GM12874 (cell line): Measurements from ENCODE around the gene PON3.

Experiments used
- TF ChIP-seq, protein P1 (sequence below): IDR thresholded peaks from 2 replicates; pipeline ENCODE4 v1.5.1; 2011; ENCODE audit warnings: low read depth, mild to moderate bottlenecking, control low read depth, low read length, moderate library complexity; ENCODE audit not compliant: insufficient read depth

PON3 gene

DNA sequence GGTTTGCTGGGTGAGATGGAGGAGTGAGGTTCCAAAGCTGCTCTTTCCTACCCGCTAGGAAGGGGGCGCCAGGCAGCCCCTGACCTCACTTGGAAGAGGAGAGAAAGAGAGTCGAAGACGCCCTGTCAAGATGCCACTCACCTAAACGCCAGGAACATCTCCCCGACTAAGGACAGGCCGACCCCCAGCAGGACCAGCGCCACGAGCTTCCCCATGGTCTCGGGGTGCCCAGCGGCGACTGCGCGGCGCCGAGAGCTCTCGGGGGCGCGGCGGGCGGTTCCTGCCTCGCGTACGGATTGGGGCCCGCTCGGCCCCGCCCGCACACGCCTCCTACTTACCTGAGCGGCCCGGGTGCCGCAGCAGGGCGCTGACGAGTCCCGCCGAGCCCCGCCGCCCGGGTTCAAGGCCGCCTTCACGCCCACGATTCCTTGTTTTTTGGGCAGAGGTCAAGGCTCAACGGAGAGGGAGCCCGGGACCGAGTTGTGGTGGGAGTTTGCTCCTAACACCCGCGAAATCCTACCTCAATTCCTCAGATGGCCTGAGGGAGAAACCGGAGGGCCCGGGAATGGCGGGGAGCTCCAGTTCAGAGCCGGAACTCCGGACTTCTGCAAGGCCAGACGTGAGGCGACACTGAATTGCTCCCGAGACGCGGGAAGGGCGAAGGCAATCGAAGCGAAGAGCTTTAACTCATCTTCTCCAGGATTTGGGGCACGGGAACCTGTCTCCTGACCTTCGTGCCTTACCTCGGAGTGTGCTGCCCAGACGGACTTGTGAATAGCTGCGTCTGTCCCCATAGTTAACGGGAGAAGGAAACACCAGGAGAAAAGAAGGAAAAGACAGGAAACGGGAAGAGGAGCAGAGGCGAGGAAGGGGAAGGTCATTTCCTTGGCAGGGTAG lies at the start of gene PON3:
Gene PON3, minus strand, starts transcription at position 240 of the 897 bp plus-strand sequence. Its CDS starts 25 bp downstream, at position 215.
- TF ChIP-seq, protein P1, sequence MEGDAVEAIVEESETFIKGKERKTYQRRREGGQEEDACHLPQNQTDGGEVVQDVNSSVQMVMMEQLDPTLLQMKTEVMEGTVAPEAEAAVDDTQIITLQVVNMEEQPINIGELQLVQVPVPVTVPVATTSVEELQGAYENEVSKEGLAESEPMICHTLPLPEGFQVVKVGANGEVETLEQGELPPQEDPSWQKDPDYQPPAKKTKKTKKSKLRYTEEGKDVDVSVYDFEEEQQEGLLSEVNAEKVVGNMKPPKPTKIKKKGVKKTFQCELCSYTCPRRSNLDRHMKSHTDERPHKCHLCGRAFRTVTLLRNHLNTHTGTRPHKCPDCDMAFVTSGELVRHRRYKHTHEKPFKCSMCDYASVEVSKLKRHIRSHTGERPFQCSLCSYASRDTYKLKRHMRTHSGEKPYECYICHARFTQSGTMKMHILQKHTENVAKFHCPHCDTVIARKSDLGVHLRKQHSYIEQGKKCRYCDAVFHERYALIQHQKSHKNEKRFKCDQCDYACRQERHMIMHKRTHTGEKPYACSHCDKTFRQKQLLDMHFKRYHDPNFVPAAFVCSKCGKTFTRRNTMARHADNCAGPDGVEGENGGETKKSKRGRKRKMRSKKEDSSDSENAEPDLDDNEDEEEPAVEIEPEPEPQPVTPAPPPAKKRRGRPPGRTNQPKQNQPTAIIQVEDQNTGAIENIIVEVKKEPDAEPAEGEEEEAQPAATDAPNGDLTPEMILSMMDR, result peak; percentile 70

DNA sequence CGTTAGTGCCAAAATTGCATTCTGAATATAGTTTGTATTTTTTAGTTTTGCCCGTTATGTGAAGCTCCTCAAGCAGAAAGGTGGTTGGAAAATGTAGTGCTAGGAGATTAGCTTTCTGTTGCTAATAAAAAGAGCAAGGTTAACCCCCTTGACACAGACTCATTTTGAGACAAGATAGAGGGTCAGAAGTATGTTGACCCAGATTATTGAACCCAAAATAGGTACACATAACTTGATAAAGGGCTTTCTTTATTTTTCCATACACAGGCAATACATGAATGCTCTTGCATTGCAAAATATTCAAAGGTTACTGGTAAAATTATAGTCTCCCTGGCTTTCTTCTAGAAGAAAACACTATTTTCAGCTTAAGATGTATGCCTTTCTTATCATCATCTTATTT lies 48.6 kb upstream of the PON3 start:
- TF ChIP-seq, protein P1, result no peak

DNA sequence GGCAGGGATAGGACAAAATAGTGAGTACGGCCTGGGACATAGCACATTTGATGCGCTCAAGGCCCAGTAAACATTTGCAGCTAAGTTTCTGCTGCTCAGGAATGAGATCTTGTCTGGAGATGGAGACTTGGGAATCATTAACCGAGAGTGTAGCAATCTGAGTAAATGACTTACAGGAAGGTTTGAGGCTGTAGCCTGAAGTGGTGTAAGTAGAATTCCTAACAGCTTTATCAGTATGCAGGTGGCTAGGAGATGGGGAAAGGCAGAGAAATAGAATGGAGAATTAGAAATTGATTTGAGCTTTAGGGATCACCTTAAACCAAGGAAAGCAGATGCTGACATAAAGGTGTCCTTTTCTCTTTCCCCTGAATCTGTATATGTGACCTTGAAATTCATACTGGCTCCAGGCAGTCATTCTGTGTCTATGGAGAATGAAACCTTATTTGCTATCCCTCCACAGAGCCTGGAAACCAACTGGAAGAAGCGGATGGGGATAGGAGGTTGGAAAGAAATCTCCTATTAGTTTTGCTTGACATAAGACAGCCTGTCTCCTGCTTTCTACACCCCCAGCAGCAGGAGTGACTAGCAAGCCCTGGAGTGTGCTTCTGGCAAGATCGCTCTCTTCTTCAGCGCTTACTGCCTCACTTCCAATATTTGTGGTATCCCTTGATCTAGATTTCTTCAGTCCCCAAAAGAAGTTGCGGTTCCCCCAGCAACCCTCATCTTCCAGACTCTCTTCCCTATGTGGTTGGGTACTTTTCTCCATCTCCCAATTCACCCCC lies 45.1 kb upstream of the PON3 start:
- TF ChIP-seq, protein P1, result no peak

DNA sequence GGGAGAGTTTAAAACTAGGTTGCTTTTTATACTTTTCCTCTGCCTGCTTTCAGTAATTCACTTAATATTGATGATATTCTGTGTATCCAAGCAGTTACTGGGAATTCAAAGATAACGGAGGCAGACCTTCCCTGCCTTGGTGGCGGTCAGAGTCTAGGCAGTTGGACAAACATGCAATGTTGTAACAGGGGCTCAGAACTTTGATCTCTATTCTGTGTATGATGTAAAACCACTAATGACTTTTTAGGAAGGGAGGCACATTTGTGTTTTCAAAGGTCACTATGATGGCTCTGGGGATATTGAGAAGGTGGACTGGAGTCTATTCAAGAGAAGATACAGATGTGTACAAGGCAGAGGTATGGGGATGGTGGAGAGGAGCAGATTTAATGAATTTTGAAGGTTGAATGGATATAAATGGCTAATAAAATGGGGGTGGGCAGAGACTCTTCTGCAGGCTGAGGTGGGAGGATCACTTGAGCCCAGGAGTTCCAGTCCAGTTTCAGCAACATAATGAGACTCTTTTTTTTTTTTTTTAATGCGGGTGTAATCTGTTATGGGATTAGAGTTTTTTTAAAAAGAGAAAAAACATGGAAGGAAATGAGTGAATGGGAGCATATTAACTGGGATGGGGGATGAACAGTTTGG lies 44.3 kb upstream of the PON3 start:
- TF ChIP-seq, protein P1, result no peak

DNA sequence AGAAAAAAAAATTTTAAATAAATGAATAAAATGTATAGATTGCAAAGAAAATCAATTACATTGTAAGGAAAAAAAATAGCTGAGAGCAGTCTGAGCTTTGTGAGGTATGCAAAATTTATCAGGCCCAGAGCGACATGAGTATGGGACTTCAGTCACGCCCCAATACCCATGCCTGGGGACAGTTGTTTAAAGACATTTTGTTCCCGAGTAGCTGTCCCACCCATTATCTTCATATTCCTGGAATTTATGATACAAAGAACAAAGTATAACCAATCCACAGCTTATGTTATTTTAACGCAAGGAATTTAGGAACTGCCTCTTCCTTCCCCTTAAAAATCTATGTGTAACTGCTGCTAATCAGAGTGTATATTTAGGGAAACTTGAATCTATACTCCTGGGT lies 40.2 kb upstream of the PON3 start:
- TF ChIP-seq, protein P1, result no peak

DNA sequence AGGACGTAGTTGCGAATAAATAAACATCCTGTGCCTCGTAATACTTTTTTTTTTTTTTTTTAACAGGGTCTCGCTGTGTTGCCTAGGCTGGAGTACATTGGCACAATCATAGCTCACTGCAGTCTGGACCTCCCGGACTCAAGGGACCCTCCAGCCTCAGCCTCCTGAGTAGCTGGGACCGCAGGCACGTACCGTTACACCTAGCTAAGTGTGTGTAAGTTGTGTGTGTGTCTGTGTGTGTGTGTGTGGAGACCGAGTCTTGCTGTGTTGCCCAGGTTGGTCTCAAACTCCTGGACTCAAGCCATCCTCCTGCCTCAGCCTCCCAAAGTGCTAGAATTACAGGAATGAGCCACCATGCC lies 39.2 kb upstream of the PON3 start:
- TF ChIP-seq, protein P1, result no peak
